ENCODE results near the gene UPP2. TPM values are rescaled to one million over a fixed set of nuclear protein-coding genes. Genes with fewer than 3 reads are reported as not detected.

Gene UPP2
- total and polyA plus RNA-seq, 2 of the 8 experiments (the other 6 are each of a cell fraction or from before 2014, with no cell fraction given), result not detected

DNA sequence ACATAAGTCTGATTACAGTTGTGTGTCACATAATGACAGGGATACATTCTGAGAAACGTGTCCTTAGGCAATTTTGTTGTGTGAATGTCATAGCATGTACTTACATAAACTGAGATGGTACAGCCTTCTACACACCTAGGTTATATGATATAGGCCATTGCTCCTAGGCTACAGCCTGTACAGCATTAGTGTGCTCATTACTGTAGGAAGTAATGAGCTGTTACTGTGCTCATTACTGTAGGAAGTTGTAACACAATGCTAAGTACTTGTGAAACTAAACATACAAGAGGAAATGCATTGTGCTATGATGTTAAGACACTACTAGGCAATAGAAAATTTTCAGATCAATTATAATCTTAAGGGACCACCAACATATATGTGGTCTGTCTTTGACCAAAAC lies 72.8 kb downstream of the UPP2 start (continued):
- TF ChIP-seq, protein P1, sequence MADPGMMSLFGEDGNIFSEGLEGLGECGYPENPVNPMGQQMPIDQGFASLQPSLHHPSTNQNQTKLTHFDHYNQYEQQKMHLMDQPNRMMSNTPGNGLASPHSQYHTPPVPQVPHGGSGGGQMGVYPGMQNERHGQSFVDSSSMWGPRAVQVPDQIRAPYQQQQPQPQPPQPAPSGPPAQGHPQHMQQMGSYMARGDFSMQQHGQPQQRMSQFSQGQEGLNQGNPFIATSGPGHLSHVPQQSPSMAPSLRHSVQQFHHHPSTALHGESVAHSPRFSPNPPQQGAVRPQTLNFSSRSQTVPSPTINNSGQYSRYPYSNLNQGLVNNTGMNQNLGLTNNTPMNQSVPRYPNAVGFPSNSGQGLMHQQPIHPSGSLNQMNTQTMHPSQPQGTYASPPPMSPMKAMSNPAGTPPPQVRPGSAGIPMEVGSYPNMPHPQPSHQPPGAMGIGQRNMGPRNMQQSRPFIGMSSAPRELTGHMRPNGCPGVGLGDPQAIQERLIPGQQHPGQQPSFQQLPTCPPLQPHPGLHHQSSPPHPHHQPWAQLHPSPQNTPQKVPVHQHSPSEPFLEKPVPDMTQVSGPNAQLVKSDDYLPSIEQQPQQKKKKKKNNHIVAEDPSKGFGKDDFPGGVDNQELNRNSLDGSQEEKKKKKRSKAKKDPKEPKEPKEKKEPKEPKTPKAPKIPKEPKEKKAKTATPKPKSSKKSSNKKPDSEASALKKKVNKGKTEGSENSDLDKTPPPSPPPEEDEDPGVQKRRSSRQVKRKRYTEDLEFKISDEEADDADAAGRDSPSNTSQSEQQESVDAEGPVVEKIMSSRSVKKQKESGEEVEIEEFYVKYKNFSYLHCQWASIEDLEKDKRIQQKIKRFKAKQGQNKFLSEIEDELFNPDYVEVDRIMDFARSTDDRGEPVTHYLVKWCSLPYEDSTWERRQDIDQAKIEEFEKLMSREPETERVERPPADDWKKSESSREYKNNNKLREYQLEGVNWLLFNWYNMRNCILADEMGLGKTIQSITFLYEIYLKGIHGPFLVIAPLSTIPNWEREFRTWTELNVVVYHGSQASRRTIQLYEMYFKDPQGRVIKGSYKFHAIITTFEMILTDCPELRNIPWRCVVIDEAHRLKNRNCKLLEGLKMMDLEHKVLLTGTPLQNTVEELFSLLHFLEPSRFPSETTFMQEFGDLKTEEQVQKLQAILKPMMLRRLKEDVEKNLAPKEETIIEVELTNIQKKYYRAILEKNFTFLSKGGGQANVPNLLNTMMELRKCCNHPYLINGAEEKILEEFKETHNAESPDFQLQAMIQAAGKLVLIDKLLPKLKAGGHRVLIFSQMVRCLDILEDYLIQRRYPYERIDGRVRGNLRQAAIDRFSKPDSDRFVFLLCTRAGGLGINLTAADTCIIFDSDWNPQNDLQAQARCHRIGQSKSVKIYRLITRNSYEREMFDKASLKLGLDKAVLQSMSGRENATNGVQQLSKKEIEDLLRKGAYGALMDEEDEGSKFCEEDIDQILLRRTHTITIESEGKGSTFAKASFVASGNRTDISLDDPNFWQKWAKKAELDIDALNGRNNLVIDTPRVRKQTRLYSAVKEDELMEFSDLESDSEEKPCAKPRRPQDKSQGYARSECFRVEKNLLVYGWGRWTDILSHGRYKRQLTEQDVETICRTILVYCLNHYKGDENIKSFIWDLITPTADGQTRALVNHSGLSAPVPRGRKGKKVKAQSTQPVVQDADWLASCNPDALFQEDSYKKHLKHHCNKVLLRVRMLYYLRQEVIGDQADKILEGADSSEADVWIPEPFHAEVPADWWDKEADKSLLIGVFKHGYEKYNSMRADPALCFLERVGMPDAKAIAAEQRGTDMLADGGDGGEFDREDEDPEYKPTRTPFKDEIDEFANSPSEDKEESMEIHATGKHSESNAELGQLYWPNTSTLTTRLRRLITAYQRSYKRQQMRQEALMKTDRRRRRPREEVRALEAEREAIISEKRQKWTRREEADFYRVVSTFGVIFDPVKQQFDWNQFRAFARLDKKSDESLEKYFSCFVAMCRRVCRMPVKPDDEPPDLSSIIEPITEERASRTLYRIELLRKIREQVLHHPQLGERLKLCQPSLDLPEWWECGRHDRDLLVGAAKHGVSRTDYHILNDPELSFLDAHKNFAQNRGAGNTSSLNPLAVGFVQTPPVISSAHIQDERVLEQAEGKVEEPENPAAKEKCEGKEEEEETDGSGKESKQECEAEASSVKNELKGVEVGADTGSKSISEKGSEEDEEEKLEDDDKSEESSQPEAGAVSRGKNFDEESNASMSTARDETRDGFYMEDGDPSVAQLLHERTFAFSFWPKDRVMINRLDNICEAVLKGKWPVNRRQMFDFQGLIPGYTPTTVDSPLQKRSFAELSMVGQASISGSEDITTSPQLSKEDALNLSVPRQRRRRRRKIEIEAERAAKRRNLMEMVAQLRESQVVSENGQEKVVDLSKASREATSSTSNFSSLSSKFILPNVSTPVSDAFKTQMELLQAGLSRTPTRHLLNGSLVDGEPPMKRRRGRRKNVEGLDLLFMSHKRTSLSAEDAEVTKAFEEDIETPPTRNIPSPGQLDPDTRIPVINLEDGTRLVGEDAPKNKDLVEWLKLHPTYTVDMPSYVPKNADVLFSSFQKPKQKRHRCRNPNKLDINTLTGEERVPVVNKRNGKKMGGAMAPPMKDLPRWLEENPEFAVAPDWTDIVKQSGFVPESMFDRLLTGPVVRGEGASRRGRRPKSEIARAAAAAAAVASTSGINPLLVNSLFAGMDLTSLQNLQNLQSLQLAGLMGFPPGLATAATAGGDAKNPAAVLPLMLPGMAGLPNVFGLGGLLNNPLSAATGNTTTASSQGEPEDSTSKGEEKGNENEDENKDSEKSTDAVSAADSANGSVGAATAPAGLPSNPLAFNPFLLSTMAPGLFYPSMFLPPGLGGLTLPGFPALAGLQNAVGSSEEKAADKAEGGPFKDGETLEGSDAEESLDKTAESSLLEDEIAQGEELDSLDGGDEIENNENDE (IDR thresholded peaks at IDR 0.05; ENCODE audit: insufficient replicate concordance, low read length), result no peak
- TF ChIP-seq CEBPB (IDR thresholded peaks at IDR 0.05; ENCODE audit: low read depth, low read length) (no peak), KDM4A (IDR thresholded peaks at IDR 0.05; ENCODE audit: low read depth, low read length, severe bottlenecking) (no peak), SP1 (IDR thresholded peaks at IDR 0.05; ENCODE audit: low read depth, low read length) (no peak), SIN3A (conservative IDR thresholded peaks at IDR 0.05 in 1 of 2, IDR thresholded peaks at IDR 0.05 in 1 of 2; ENCODE audit: low read depth in 1 of 2, low read length in 2 of 2) (no peak), EGR1 (IDR thresholded peaks at IDR 0.05; ENCODE audit: borderline replicate concordance, low read depth, low read length) (no peak), NANOG (IDR thresholded peaks at IDR 0.05; ENCODE audit: insufficient read depth, low read depth, low read length, poor library complexity, severe bottlenecking) (no peak), RAD21 (IDR thresholded peaks at IDR 0.05 in 1 of 2, conservative IDR thresholded peaks at IDR 0.05 in 1 of 2; ENCODE audit: low read depth in 2 of 2, low read length in 2 of 2) (no peak), ASH2L (IDR thresholded peaks at IDR 0.05; ENCODE audit: low read length) (no peak), RFX5 (IDR thresholded peaks at IDR 0.05; ENCODE audit: borderline replicate concordance, low read depth, low read length) (no peak), JUN (IDR thresholded peaks at IDR 0.05; ENCODE audit: low read depth, low read length) (no peak), SUZ12 (IDR thresholded peaks at IDR 0.05; ENCODE audit: low read length) (no peak)
